Measurements from ENCODE around the gene PRICKLE3. TPM values are rescaled to one million over a fixed set of nuclear protein-coding genes. Genes with fewer than 3 reads are reported as not detected.
A peak's percentile ranks its signal among the peaks of the same experiment; 100 is the strongest.

Gene PRICKLE3
- total RNA-seq, 4 donors from 2014 or later = 14.2 to 17.6 (median 15.8) TPM

DNA sequence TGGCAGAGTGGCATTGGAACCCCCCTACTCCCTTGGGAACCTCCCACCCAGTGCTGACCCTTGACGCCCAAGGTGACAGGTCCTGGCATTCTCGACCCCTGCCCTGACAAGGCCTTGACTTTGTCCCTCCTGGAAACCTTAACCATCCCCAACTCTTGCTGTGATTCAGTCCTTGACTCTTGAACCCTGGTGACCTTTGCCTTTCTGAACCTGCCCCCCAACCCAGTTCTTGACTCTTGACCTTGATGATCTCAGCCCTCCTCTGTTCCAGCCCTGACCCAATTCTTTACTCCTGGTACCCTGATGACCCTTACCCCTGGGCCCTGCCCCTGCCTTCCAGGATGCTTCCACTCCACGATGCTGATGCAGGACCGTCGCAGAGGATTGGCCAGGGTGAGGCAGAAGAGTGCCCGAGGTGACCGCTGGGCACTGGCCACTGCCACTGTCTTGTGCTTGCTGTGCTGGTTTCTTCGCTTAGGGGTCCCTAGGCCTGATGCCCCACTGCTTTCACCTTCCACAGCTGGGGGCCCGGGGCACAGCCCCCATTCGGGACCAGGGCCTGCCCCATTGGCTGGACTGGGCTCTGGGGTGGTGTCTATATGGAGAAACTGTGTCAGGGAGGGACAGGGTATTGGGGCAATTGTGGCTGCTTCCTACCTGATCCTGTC lies 45.3 kb upstream of the PRICKLE3 start:
- Histone ChIP-seq H3K9me3 (no peaks in the 10 kb centered on the region), H3K4me3 (no peak overlapping the region), H3K27me3 (no peaks in the 10 kb centered on the region), H3K36me3 (no peaks in the 10 kb centered on the region), H3K4me1 (no peaks in the 10 kb centered on the region), H3K27ac (no peak overlapping the region)
- TF ChIP-seq POLR2A (IDR thresholded peaks at IDR 0.05) = no peak
- TF ChIP-seq, protein P1, sequence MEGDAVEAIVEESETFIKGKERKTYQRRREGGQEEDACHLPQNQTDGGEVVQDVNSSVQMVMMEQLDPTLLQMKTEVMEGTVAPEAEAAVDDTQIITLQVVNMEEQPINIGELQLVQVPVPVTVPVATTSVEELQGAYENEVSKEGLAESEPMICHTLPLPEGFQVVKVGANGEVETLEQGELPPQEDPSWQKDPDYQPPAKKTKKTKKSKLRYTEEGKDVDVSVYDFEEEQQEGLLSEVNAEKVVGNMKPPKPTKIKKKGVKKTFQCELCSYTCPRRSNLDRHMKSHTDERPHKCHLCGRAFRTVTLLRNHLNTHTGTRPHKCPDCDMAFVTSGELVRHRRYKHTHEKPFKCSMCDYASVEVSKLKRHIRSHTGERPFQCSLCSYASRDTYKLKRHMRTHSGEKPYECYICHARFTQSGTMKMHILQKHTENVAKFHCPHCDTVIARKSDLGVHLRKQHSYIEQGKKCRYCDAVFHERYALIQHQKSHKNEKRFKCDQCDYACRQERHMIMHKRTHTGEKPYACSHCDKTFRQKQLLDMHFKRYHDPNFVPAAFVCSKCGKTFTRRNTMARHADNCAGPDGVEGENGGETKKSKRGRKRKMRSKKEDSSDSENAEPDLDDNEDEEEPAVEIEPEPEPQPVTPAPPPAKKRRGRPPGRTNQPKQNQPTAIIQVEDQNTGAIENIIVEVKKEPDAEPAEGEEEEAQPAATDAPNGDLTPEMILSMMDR (IDR thresholded peaks at IDR 0.05) = no peak
- DNase-seq = no peak
- intact Hi-C loops (cut with DNase I; ENCODE audit: low total_unique reads) = no loop called here

DNA sequence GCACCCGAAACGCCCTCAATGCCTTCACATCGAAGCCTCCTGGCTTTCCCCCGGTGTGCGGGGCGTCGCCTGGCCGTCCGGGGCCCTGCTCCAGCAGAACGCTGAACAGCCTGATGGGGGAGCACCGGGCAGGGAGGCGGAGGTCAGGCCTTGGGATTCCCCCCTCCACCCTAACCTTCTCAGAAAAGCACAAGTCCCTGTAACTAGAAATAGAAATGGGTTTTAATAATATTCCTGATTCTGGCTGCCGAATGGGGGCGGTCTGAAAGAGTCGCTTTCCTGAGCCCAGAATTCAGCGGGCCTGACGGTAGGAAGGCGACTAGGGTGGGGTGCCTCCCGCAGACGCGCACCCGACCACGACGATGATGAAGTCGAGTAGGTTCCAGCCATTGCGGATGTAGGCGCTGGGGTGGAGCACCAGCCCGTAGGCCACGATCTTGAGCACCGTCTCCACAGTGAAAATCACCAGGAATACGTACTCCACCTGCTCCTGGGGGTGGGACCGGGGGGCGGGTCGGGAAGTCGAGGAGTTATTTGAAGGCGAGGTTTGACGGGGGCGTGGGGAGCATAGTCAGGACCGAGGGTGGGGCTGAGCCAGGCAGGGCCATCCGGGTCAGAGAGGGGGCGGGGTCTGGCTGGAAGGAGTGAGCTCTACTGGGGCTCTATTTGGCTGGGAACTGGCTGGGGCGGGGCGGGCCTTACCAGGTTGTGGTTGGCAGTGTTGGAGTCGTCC lies 44.5 kb upstream of the PRICKLE3 start:
- Histone ChIP-seq H3K27ac (no peak overlapping the region), H3K27me3 (no peaks in the 10 kb centered on the region), H3K36me3 (no peaks in the 10 kb centered on the region), H3K4me3 (no peak overlapping the region), H3K4me1 (no peaks in the 10 kb centered on the region), H3K9me3 (no peaks in the 10 kb centered on the region)
- intact Hi-C loops (cut with DNase I; ENCODE audit: low total_unique reads) = no loop called here
- peak in 1 of 2 donors; percentile 30 for DNase-seq
- TF ChIP-seq, protein P1 (IDR thresholded peaks at IDR 0.05) = no peak
- no peak for TF ChIP-seq POLR2A (IDR thresholded peaks at IDR 0.05)

DNA sequence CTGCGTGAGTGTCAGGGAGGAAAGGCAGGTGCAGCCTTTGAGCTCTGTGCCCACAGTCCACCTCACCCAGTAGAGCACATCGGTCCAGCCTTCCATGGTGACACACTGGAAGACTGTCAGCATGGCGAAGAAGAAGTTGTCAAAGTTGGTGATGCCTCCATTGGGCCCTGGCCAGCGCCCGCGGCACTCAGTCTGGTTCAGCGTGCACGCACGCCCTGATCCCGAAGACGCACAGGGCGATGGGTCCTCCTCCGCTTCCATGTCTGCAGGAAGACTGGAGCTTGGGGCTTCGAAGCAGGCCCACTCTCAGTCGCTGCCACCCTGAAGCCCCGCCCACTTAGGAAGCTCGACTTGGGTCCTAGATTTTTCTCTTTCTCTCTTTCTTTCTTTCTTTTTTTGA lies 42.0 kb upstream of the PRICKLE3 start:
- no peaks in the 10 kb centered on the region for H3K27me3 ChIP-seq
- intact Hi-C loops (cut with DNase I; ENCODE audit: low total_unique reads) = no loop called here

DNA sequence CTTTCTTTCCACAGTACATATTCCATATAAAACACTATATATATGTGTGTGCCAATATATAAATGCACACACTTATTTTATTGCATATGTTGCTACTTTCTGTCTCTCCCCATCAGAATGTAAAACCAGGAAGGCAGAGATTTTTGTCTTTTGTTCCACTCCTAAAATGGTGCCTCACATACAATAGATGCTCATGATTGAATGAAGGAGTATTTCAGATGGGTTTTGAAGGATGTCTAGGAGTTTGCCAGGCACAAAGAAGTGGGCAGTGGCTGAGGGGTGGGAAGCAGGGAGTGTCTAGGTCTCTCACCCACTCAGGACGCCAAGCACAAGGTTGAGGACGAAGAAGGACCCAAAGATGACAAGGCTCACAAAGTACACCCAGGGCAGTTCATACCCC lies 41.6 kb upstream of the PRICKLE3 start:
- Histone ChIP-seq H3K4me3 (no peak overlapping the region), H3K4me1 (no peaks in the 10 kb centered on the region), H3K9me3 (no peaks in the 10 kb centered on the region), H3K36me3 (no peaks in the 10 kb centered on the region), H3K27ac (no peak overlapping the region), H3K27me3 (no peaks in the 10 kb centered on the region)
- intact Hi-C loops (cut with DNase I; ENCODE audit: low total_unique reads) = no loop called here
- TF ChIP-seq, protein P1 (IDR thresholded peaks at IDR 0.05) = no peak
- DNase-seq = no peak

More for the DNA sequence above, 42.0 kb upstream of the PRICKLE3 start:
- Histone ChIP-seq H3K27ac (no peak overlapping the region), H3K4me3 (no peak overlapping the region), H3K9me3 (no peaks in the 10 kb centered on the region), H3K4me1 (no peaks in the 10 kb centered on the region), H3K36me3 (no peaks in the 10 kb centered on the region)
- no peak for DNase-seq
- no peak for TF ChIP-seq POLR2A (IDR thresholded peaks at IDR 0.05)
- TF ChIP-seq, protein P1 (IDR thresholded peaks at IDR 0.05) = no peak

DNA sequence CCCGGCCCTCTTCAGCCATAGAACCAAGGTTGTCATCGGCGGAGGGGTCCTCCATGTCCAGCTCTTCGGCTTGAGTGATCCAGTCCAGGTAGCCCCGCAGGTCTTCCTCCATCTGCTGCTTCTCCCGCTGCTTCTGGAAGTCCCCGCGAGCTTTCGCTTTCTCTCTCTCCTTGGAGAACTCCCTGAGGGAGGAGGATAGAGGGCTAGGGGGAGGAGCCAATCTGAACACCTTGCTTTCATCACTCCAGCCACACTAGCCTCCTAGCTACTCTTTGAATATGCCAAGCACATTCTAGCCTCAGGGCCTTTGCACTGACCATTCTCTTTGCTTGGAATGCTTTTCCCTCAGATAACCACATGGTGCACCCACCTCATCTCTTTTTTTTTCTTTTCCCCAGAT lies 40.8 kb upstream of the PRICKLE3 start:
- DNase-seq = no peak
- Histone ChIP-seq H3K27ac (no peak overlapping the region), H3K4me1 (no peaks in the 10 kb centered on the region), H3K27me3 (no peaks in the 10 kb centered on the region), H3K9me3 (no peaks in the 10 kb centered on the region), H3K4me3 (no peak overlapping the region), H3K36me3 (no peaks in the 10 kb centered on the region)
- intact Hi-C loops (cut with DNase I; ENCODE audit: low total_unique reads) = no loop called here
- TF ChIP-seq, protein P1 (IDR thresholded peaks at IDR 0.05) = no peak
- no peak for TF ChIP-seq POLR2A (IDR thresholded peaks at IDR 0.05)
